ENCODE results near the gene DLG1.

The DLG1 gene

GRCh38 chr3:197298341-197298944, at the start of gene DLG1:
DLG1 (minus strand) TSS chr3:197298612; CDS start chr3:197297204, 1,408 bp downstream.
- peaks cover 11% of the 10 kb centered on the region for H3K4me1 Mint-ChIP-seq (ENCODE audit: low read depth)
- intact Hi-C loops (cut with micrococcal nuclease) = no loop called here
- H3K27ac Mint-ChIP-seq = peak within 1 kb of the TSS; percentile 91
- H3K36me3 Mint-ChIP-seq (ENCODE audit: low read depth) = peaks cover 15% of the 10 kb centered on the region
- no peaks in the 10 kb centered on the region for H3K9me3 Mint-ChIP-seq
- H3K27me3 Mint-ChIP-seq = peaks cover 33% of the 10 kb centered on the region
- H3K4me3 Mint-ChIP-seq = peak within 1 kb of the TSS; percentile 84

- H3K9me3 Mint-ChIP-seq = no peaks in the 10 kb centered on the region
- no peaks in the 10 kb centered on the region for H3K27me3 Mint-ChIP-seq
- H3K4me3 Mint-ChIP-seq = no peak overlapping the region
- H3K4me1 Mint-ChIP-seq (ENCODE audit: low read depth) = no peaks in the 10 kb centered on the region
- no peaks in the 10 kb centered on the region for H3K36me3 Mint-ChIP-seq (ENCODE audit: low read depth)
- intact Hi-C loops (cut with micrococcal nuclease) = no loop called here
- no peak overlapping the region for H3K27ac Mint-ChIP-seq
These were observed 49.6 kb upstream of the DLG1 start for GRCh38 chr3:197348014-197348413.

GRCh38 chr3:197345390-197345789, 47.0 kb upstream of the DLG1 start:
- Mint-ChIP-seq H3K9me3 (no peaks in the 10 kb centered on the region), H3K4me3 (no peak overlapping the region), H3K36me3 (ENCODE audit: low read depth) (no peaks in the 10 kb centered on the region), H3K4me1 (ENCODE audit: low read depth) (no peaks in the 10 kb centered on the region), H3K27me3 (peaks cover under 1% of the 10 kb centered on the region), H3K27ac (no peak overlapping the region)
- intact Hi-C loops (cut with micrococcal nuclease) = no loop called here

GRCh38 chr3:197344582-197345318, 46.3 kb upstream of the DLG1 start:
- intact Hi-C loops (cut with micrococcal nuclease) = no loop called here
- H3K27me3 Mint-ChIP-seq = peaks cover 3% of the 10 kb centered on the region
- H3K9me3 Mint-ChIP-seq = no peaks in the 10 kb centered on the region
- H3K36me3 Mint-ChIP-seq (ENCODE audit: low read depth) = no peaks in the 10 kb centered on the region
- H3K4me1 Mint-ChIP-seq (ENCODE audit: low read depth) = no peaks in the 10 kb centered on the region
- no peak overlapping the region for H3K4me3 Mint-ChIP-seq
- no peak overlapping the region for H3K27ac Mint-ChIP-seq

- intact Hi-C loops (cut with micrococcal nuclease) = no loop called here
- Mint-ChIP-seq H3K36me3 (ENCODE audit: low read depth) (no peaks in the 10 kb centered on the region), H3K4me1 (ENCODE audit: low read depth) (no peaks in the 10 kb centered on the region), H3K4me3 (no peak overlapping the region), H3K27ac (no peak overlapping the region), H3K27me3 (peaks cover 3% of the 10 kb centered on the region), H3K9me3 (no peaks in the 10 kb centered on the region)
These were observed 45.4 kb upstream of the DLG1 start for GRCh38 chr3:197343656-197344408.

- Mint-ChIP-seq H3K27ac (no peak overlapping the region), H3K36me3 (ENCODE audit: low read depth) (no peaks in the 10 kb centered on the region), H3K9me3 (no peaks in the 10 kb centered on the region), H3K27me3 (peaks cover 3% of the 10 kb centered on the region), H3K4me1 (ENCODE audit: low read depth) (no peaks in the 10 kb centered on the region), H3K4me3 (no peak overlapping the region)
- intact Hi-C loops (cut with micrococcal nuclease) = no loop called here
These were observed 44.7 kb upstream of the DLG1 start for GRCh38 chr3:197343111-197343510.

GRCh38 chr3:197340521-197340871, 42.1 kb upstream of the DLG1 start:
- H3K36me3 Mint-ChIP-seq (ENCODE audit: low read depth) = no peaks in the 10 kb centered on the region
- no peak overlapping the region for H3K27ac Mint-ChIP-seq
- H3K9me3 Mint-ChIP-seq = no peaks in the 10 kb centered on the region
- peaks cover 3% of the 10 kb centered on the region for H3K27me3 Mint-ChIP-seq
- H3K4me3 Mint-ChIP-seq = no peak overlapping the region
- intact Hi-C loops (cut with micrococcal nuclease) = no loop called here
- H3K4me1 Mint-ChIP-seq (ENCODE audit: low read depth) = no peaks in the 10 kb centered on the region

GRCh38 chr3:197339841-197340520, 41.6 kb upstream of the DLG1 start:
- H3K9me3 Mint-ChIP-seq = no peaks in the 10 kb centered on the region
- H3K27ac Mint-ChIP-seq = no peak overlapping the region
- no peak overlapping the region for H3K4me3 Mint-ChIP-seq
- no peaks in the 10 kb centered on the region for H3K36me3 Mint-ChIP-seq (ENCODE audit: low read depth)
- peaks cover 3% of the 10 kb centered on the region for H3K27me3 Mint-ChIP-seq
- no peaks in the 10 kb centered on the region for H3K4me1 Mint-ChIP-seq (ENCODE audit: low read depth)
- intact Hi-C loops (cut with micrococcal nuclease) = no loop called here

- Mint-ChIP-seq H3K27ac (no peak overlapping the region), H3K27me3 (peaks cover 3% of the 10 kb centered on the region), H3K4me3 (no peak overlapping the region), H3K36me3 (ENCODE audit: low read depth) (no peaks in the 10 kb centered on the region), H3K4me1 (ENCODE audit: low read depth) (no peaks in the 10 kb centered on the region), H3K9me3 (no peaks in the 10 kb centered on the region)
- intact Hi-C loops (cut with micrococcal nuclease) = no loop called here
These were observed 40.2 kb upstream of the DLG1 start for GRCh38 chr3:197338586-197338985.

- Mint-ChIP-seq H3K4me1 (ENCODE audit: low read depth) (no peaks in the 10 kb centered on the region), H3K27ac (no peak overlapping the region), H3K27me3 (peaks cover 3% of the 10 kb centered on the region), H3K4me3 (no peak overlapping the region), H3K9me3 (no peaks in the 10 kb centered on the region), H3K36me3 (ENCODE audit: low read depth) (no peaks in the 10 kb centered on the region)
- intact Hi-C loops (cut with micrococcal nuclease) = no loop called here
These were observed 39.2 kb upstream of the DLG1 start for GRCh38 chr3:197337656-197338055.

- H3K27me3 Mint-ChIP-seq = peaks cover 5% of the 10 kb centered on the region
- intact Hi-C loops (cut with micrococcal nuclease) = no loop called here
- no peak overlapping the region for H3K27ac Mint-ChIP-seq
These were observed 38.8 kb upstream of the DLG1 start for GRCh38 chr3:197337214-197337613.

GRCh38 chr3:197336348-197336747, 37.9 kb upstream of the DLG1 start:
- Mint-ChIP-seq H3K4me1 (ENCODE audit: low read depth) (no peaks in the 10 kb centered on the region), H3K4me3 (no peak overlapping the region), H3K36me3 (ENCODE audit: low read depth) (no peaks in the 10 kb centered on the region), H3K27me3 (peaks cover 9% of the 10 kb centered on the region), H3K27ac (no peak overlapping the region), H3K9me3 (no peaks in the 10 kb centered on the region)
- intact Hi-C loops (cut with micrococcal nuclease) = no loop called here

More at GRCh38 chr3:197337214-197337613, 38.8 kb upstream of the DLG1 start:
- Mint-ChIP-seq H3K36me3 (ENCODE audit: low read depth) (no peaks in the 10 kb centered on the region), H3K4me1 (ENCODE audit: low read depth) (no peaks in the 10 kb centered on the region), H3K4me3 (no peak overlapping the region), H3K9me3 (no peaks in the 10 kb centered on the region)

- Mint-ChIP-seq H3K4me1 (ENCODE audit: low read depth) (no peaks in the 10 kb centered on the region), H3K9me3 (no peaks in the 10 kb centered on the region), H3K27me3 (peaks cover 9% of the 10 kb centered on the region), H3K4me3 (no peak overlapping the region), H3K36me3 (ENCODE audit: low read depth) (no peaks in the 10 kb centered on the region), H3K27ac (peak overlapping the region; percentile 9)
- intact Hi-C loops (cut with micrococcal nuclease) = no loop called here
These were observed 37.2 kb upstream of the DLG1 start for GRCh38 chr3:197335428-197336132.

Data from dendritic cell treated with granulocyte-macrophage colony-stimulating factor and Interleukin-4, amounts not matched to agents 40 ng/mL and 50 ng/mL, for 4 days (primary cell).